Activated CD8-positive, alpha-beta T cell treated with anti-CD3 and anti-CD28 coated beads, Interleukin-2, amount 10 ng/mL, durations not matched to agents 7 days and 5 days (primary cell): ENCODE measurements around the gene NTM. TPM values are rescaled to one million over a fixed set of nuclear protein-coding genes. Genes with fewer than 3 reads are reported as not detected.

ENCODE experiments used
- ATAC-seq: fragments of 150-1000 bp; cut with Tn5 transposase; one replicate; pipeline ENCODE4 v1.10.0; 2021; ENCODE audit warnings: moderate library complexity
- CTCF ChIA-PET: fragments of 350-600 bp; sonication (Branson Sonifier 250); formaldehyde crosslinking; loops from one replicate; lab custom pipeline; 2021; ENCODE audit warnings: antibody characterized with exemption; lab: Charles Lee
- POLR2A ChIA-PET: fragments of 350-600 bp; sonication (Branson Sonifier 250); formaldehyde crosslinking; loops from one replicate; lab custom pipeline; 2021; ENCODE audit warnings: antibody characterized with exemption; lab: Charles Lee
- DNase-seq: peaks from one replicate; pipeline ENCODE4 v3.0.0-alpha.2; 2020
- H3K27ac Mint-ChIP-seq: one replicate; pipeline ENCODE4 v1.8.0; 2021; ENCODE audit warnings: mild to moderate bottlenecking, mixed read lengths
- H3K27me3 Mint-ChIP-seq: one replicate; pipeline ENCODE4 v1.8.0; 2021; ENCODE audit warnings: low read depth, mixed read lengths
- H3K36me3 Mint-ChIP-seq: one replicate; pipeline ENCODE4 v1.8.0; 2021; ENCODE audit warnings: low read depth, mixed read lengths
- H3K4me1 Mint-ChIP-seq: one replicate; pipeline ENCODE4 v1.8.0; 2021; ENCODE audit warnings: low read depth, mixed read lengths
- H3K4me3 Mint-ChIP-seq: one replicate; pipeline ENCODE4 v1.8.0; 2021; ENCODE audit warnings: mild to moderate bottlenecking, mixed read lengths
- H3K9me3 Mint-ChIP-seq: one replicate; pipeline ENCODE4 v1.8.0; 2022; ENCODE audit warnings: mixed read lengths; ENCODE audit not compliant: insufficient read depth
- total RNA-seq, 2 experiments: library from RNA; stranded (reverse); gene quantifications; one replicate each; pipeline ENCODE4 v1.2.3, GENCODE V29; 2021

The NTM gene
- total RNA-seq, 2 experiments from 2014 or later = not detected

- H3K27ac Mint-ChIP-seq = no peak overlapping the region
- H3K4me3 Mint-ChIP-seq = no peak overlapping the region
- no peaks in the 10 kb centered on the region for H3K4me1 Mint-ChIP-seq
- ChIA-PET CTCF (no interaction called here), POLR2A (no interaction called here)
- DNase-seq (no peak), ATAC-seq (no peak)
- no peaks in the 10 kb centered on the region for H3K9me3 Mint-ChIP-seq
- H3K36me3 Mint-ChIP-seq = no peaks in the 10 kb centered on the region
- H3K27me3 Mint-ChIP-seq = no peaks in the 10 kb centered on the region
Observed at GRCh38 chr11:132244846-132245245, 874.4 kb downstream of the NTM start.

GRCh38 chr11:132245403-132246385, 875.3 kb downstream of the NTM start:
- no peak overlapping the region for H3K4me3 Mint-ChIP-seq
- no peak overlapping the region for H3K27ac Mint-ChIP-seq
- no peaks in the 10 kb centered on the region for H3K27me3 Mint-ChIP-seq
- H3K36me3 Mint-ChIP-seq = no peaks in the 10 kb centered on the region
- no peaks in the 10 kb centered on the region for H3K4me1 Mint-ChIP-seq
- DNase-seq = no peak
- CTCF ChIA-PET = no interaction called here
- H3K9me3 Mint-ChIP-seq = no peaks in the 10 kb centered on the region
- no peak for ATAC-seq
- POLR2A ChIA-PET = no interaction called here

GRCh38 chr11:132248580-132248979, 878.2 kb downstream of the NTM start:
- no peaks in the 10 kb centered on the region for H3K27me3 Mint-ChIP-seq

GRCh38 chr11:132249256-132249655, 878.8 kb downstream of the NTM start:
- Mint-ChIP-seq H3K4me3 (no peak overlapping the region), H3K27ac (no peak overlapping the region), H3K4me1 (no peaks in the 10 kb centered on the region), H3K27me3 (no peaks in the 10 kb centered on the region), H3K9me3 (no peaks in the 10 kb centered on the region), H3K36me3 (no peaks in the 10 kb centered on the region)
- ChIA-PET POLR2A (no interaction called here), CTCF (no interaction called here)
- DNase-seq = no peak
- ATAC-seq = no peak

More at GRCh38 chr11:132248580-132248979, 878.2 kb downstream of the NTM start:
- Mint-ChIP-seq H3K36me3 (no peaks in the 10 kb centered on the region), H3K4me1 (no peaks in the 10 kb centered on the region), H3K9me3 (no peaks in the 10 kb centered on the region), H3K4me3 (no peak overlapping the region), H3K27ac (no peak overlapping the region)
- ATAC-seq (no peak), DNase-seq (no peak)
- ChIA-PET CTCF (no interaction called here), POLR2A (no interaction called here)

- Mint-ChIP-seq H3K36me3 (no peaks in the 10 kb centered on the region), H3K9me3 (no peaks in the 10 kb centered on the region), H3K27me3 (no peaks in the 10 kb centered on the region), H3K4me3 (no peak overlapping the region), H3K4me1 (no peaks in the 10 kb centered on the region), H3K27ac (no peak overlapping the region)
- POLR2A ChIA-PET = no interaction called here
- no peak for DNase-seq
- no peak for ATAC-seq
- CTCF ChIA-PET = no interaction called here
Observed at GRCh38 chr11:132251061-132251460, 880.6 kb downstream of the NTM start.

- no peaks in the 10 kb centered on the region for H3K9me3 Mint-ChIP-seq
- DNase-seq = no peak
- CTCF ChIA-PET = no interaction called here
- no peaks in the 10 kb centered on the region for H3K4me1 Mint-ChIP-seq
- ATAC-seq = no peak
- H3K27me3 Mint-ChIP-seq = no peaks in the 10 kb centered on the region
- no peaks in the 10 kb centered on the region for H3K36me3 Mint-ChIP-seq
- H3K27ac Mint-ChIP-seq = no peak overlapping the region
- no peak overlapping the region for H3K4me3 Mint-ChIP-seq
- POLR2A ChIA-PET = no interaction called here
Observed at GRCh38 chr11:132253469-132254264, 883.3 kb downstream of the NTM start.

- ChIA-PET POLR2A (no interaction called here), CTCF (no interaction called here)
- Mint-ChIP-seq H3K4me3 (no peak overlapping the region), H3K4me1 (no peaks in the 10 kb centered on the region), H3K36me3 (no peaks in the 10 kb centered on the region), H3K27me3 (no peaks in the 10 kb centered on the region), H3K9me3 (no peaks in the 10 kb centered on the region), H3K27ac (no peak overlapping the region)
- ATAC-seq (no peak), DNase-seq (no peak)
Observed at GRCh38 chr11:132254906-132255305, 884.5 kb downstream of the NTM start.

- H3K9me3 Mint-ChIP-seq = no peaks in the 10 kb centered on the region
- ChIA-PET POLR2A (no interaction called here), CTCF (no interaction called here)
- no peak overlapping the region for H3K27ac Mint-ChIP-seq
- DNase-seq = no peak
- ATAC-seq = no peak
- H3K27me3 Mint-ChIP-seq = no peaks in the 10 kb centered on the region
- no peaks in the 10 kb centered on the region for H3K4me1 Mint-ChIP-seq
- H3K36me3 Mint-ChIP-seq = no peaks in the 10 kb centered on the region
- no peak overlapping the region for H3K4me3 Mint-ChIP-seq
Observed at GRCh38 chr11:132256528-132257279, 886.3 kb downstream of the NTM start.

- Mint-ChIP-seq H3K9me3 (no peaks in the 10 kb centered on the region), H3K27ac (no peak overlapping the region), H3K36me3 (no peaks in the 10 kb centered on the region), H3K27me3 (no peaks in the 10 kb centered on the region), H3K4me3 (no peak overlapping the region), H3K4me1 (no peaks in the 10 kb centered on the region)
- ChIA-PET POLR2A (no interaction called here), CTCF (no interaction called here)
- ATAC-seq = no peak
- DNase-seq = no peak
Observed at GRCh38 chr11:132257871-132258270, 887.5 kb downstream of the NTM start.

- ATAC-seq (no peak), DNase-seq (no peak)
- no peaks in the 10 kb centered on the region for H3K36me3 Mint-ChIP-seq
- ChIA-PET POLR2A (no interaction called here), CTCF (no interaction called here)
- H3K4me1 Mint-ChIP-seq = no peaks in the 10 kb centered on the region
- no peaks in the 10 kb centered on the region for H3K9me3 Mint-ChIP-seq
- no peak overlapping the region for H3K27ac Mint-ChIP-seq
- H3K27me3 Mint-ChIP-seq = no peaks in the 10 kb centered on the region
- H3K4me3 Mint-ChIP-seq = no peak overlapping the region
Observed at GRCh38 chr11:132258875-132259274, 888.5 kb downstream of the NTM start.

GRCh38 chr11:132260636-132261035, 890.2 kb downstream of the NTM start:
- ChIA-PET POLR2A (no interaction called here), CTCF (no interaction called here)
- no peak overlapping the region for H3K4me3 Mint-ChIP-seq
- H3K4me1 Mint-ChIP-seq = no peaks in the 10 kb centered on the region
- no peaks in the 10 kb centered on the region for H3K36me3 Mint-ChIP-seq
- no peak for DNase-seq
- no peak overlapping the region for H3K27ac Mint-ChIP-seq
- H3K9me3 Mint-ChIP-seq = no peaks in the 10 kb centered on the region
- H3K27me3 Mint-ChIP-seq = no peaks in the 10 kb centered on the region
- no peak for ATAC-seq
